T-helper 2 cell treated with Interferon-gamma antibody and Interleukin-4, amounts not matched to agents 5 μg/mL and 100 μg/mL, for 36 hours (primary cell): ENCODE measurements around the gene RHBDF2.
"Not testable (repeated sequence)": the region's sequence is repeated elsewhere in the genome, so short reads cannot be mapped to it uniquely, and the experiment has no call there.

Source experiments
- DNase-seq: peaks from one replicate; pipeline ENCODE4 v3.0.0; 2021; ENCODE audit warnings: low spot score
- H3K27ac Mint-ChIP-seq: one replicate; pipeline ENCODE4 v1.8.0; 2021; ENCODE audit warnings: mild to moderate bottlenecking, mixed read lengths
- H3K27me3 Mint-ChIP-seq: one replicate; pipeline ENCODE4 v1.8.0; 2021; ENCODE audit warnings: low read depth, mixed read lengths
- H3K36me3 Mint-ChIP-seq: one replicate; pipeline ENCODE4 v1.8.0; 2021; ENCODE audit warnings: low read depth, mixed read lengths
- H3K4me1 Mint-ChIP-seq: one replicate; pipeline ENCODE4 v1.8.0; 2021; ENCODE audit warnings: low read depth, mixed read lengths
- H3K4me3 Mint-ChIP-seq: one replicate; pipeline ENCODE4 v1.8.0; 2022; ENCODE audit warnings: mild to moderate bottlenecking, moderate library complexity, mixed read lengths
- H3K9me3 Mint-ChIP-seq: one replicate; pipeline ENCODE4 v1.8.0; 2021; ENCODE audit warnings: mixed read lengths

RHBDF2 gene

GRCh38 chr17:76533640-76534359, 32.6 kb upstream of the RHBDF2 start:
- not testable (repeated sequence) for H3K4me1 Mint-ChIP-seq, H3K27ac Mint-ChIP-seq, DNase-seq, H3K9me3 Mint-ChIP-seq, H3K36me3 Mint-ChIP-seq, H3K4me3 Mint-ChIP-seq
- H3K27me3 Mint-ChIP-seq, result peaks cover 25% of the 10 kb centered on the region

- no peak overlapping the region for H3K27ac Mint-ChIP-seq
- no peaks in the 10 kb centered on the region for H3K9me3 Mint-ChIP-seq
Observed at GRCh38 chr17:76532072-76532651, 30.9 kb upstream of the RHBDF2 start.

GRCh38 chr17:76531486-76532038, 30.3 kb upstream of the RHBDF2 start:
- no peaks in the 10 kb centered on the region for H3K9me3 Mint-ChIP-seq
- DNase-seq, result no peak
- peaks cover 4% of the 10 kb centered on the region for H3K4me1 Mint-ChIP-seq
- no peak overlapping the region for H3K27ac Mint-ChIP-seq
- H3K27me3 Mint-ChIP-seq, result peaks cover 19% of the 10 kb centered on the region
- no peaks in the 10 kb centered on the region for H3K36me3 Mint-ChIP-seq
- H3K4me3 Mint-ChIP-seq, result no peak overlapping the region

More at GRCh38 chr17:76532072-76532651, 30.9 kb upstream of the RHBDF2 start:
- Mint-ChIP-seq H3K36me3 (no peaks in the 10 kb centered on the region), H3K27me3 (peaks cover 22% of the 10 kb centered on the region), H3K4me1 (peaks cover 3% of the 10 kb centered on the region), H3K4me3 (no peak overlapping the region)
- no peak for DNase-seq

- Mint-ChIP-seq H3K27me3 (peaks cover 13% of the 10 kb centered on the region), H3K4me3 (no peak overlapping the region), H3K4me1 (peaks cover 4% of the 10 kb centered on the region), H3K36me3 (no peaks in the 10 kb centered on the region), H3K9me3 (no peaks in the 10 kb centered on the region), H3K27ac (no peak overlapping the region)
- DNase-seq, result no peak
Observed at GRCh38 chr17:76530811-76531485, 29.7 kb upstream of the RHBDF2 start.

- Mint-ChIP-seq H3K36me3 (no peaks in the 10 kb centered on the region), H3K9me3 (no peaks in the 10 kb centered on the region), H3K4me1 (peaks cover 4% of the 10 kb centered on the region), H3K4me3 (no peak overlapping the region), H3K27ac (no peak overlapping the region), H3K27me3 (peaks cover 7% of the 10 kb centered on the region)
- no peak for DNase-seq
Observed at GRCh38 chr17:76530095-76530723, 29.0 kb upstream of the RHBDF2 start.

- H3K27ac Mint-ChIP-seq, result no peak overlapping the region
- H3K4me1 Mint-ChIP-seq, result peaks cover 4% of the 10 kb centered on the region
- H3K4me3 Mint-ChIP-seq, result no peak overlapping the region
- DNase-seq, result no peak
- H3K27me3 Mint-ChIP-seq, result peaks cover 10% of the 10 kb centered on the region
- no peaks in the 10 kb centered on the region for H3K9me3 Mint-ChIP-seq
- H3K36me3 Mint-ChIP-seq, result no peaks in the 10 kb centered on the region
Observed at GRCh38 chr17:76529224-76530094, 28.2 kb upstream of the RHBDF2 start.

- Mint-ChIP-seq H3K27ac (no peak overlapping the region), H3K4me3 (no peak overlapping the region), H3K9me3 (no peaks in the 10 kb centered on the region), H3K27me3 (peaks cover 7% of the 10 kb centered on the region), H3K36me3 (no peaks in the 10 kb centered on the region), H3K4me1 (peaks cover 4% of the 10 kb centered on the region)
- DNase-seq, result no peak
Observed at GRCh38 chr17:76528528-76529223, 27.5 kb upstream of the RHBDF2 start.

GRCh38 chr17:76528156-76528527, 26.9 kb upstream of the RHBDF2 start:
- Mint-ChIP-seq H3K4me1 (peaks cover 5% of the 10 kb centered on the region), H3K4me3 (no peak overlapping the region), H3K27me3 (peaks cover 9% of the 10 kb centered on the region), H3K9me3 (no peaks in the 10 kb centered on the region), H3K36me3 (no peaks in the 10 kb centered on the region), H3K27ac (no peak overlapping the region)
- no peak for DNase-seq

GRCh38 chr17:76527430-76528111, 26.3 kb upstream of the RHBDF2 start:
- Mint-ChIP-seq H3K36me3 (no peaks in the 10 kb centered on the region), H3K9me3 (no peaks in the 10 kb centered on the region), H3K4me3 (no peak overlapping the region), H3K4me1 (peaks cover 10% of the 10 kb centered on the region), H3K27me3 (peaks cover 9% of the 10 kb centered on the region), H3K27ac (no peak overlapping the region)
- no peak for DNase-seq

GRCh38 chr17:76527016-76527415, 25.8 kb upstream of the RHBDF2 start:
- not testable (repeated sequence) for H3K4me1 Mint-ChIP-seq, H3K4me3 Mint-ChIP-seq, H3K27me3 Mint-ChIP-seq, DNase-seq, H3K9me3 Mint-ChIP-seq, H3K36me3 Mint-ChIP-seq, H3K27ac Mint-ChIP-seq

- not testable (repeated sequence) for H3K27ac Mint-ChIP-seq
Observed at GRCh38 chr17:76525513-76525833, 24.2 kb upstream of the RHBDF2 start.

GRCh38 chr17:76524598-76525512, 23.6 kb upstream of the RHBDF2 start:
- Mint-ChIP-seq H3K9me3 (no peaks in the 10 kb centered on the region), H3K27me3 (peaks cover 14% of the 10 kb centered on the region), H3K4me3 (no peak overlapping the region), H3K4me1 (peaks cover 10% of the 10 kb centered on the region), H3K36me3 (no peaks in the 10 kb centered on the region), H3K27ac (no peak overlapping the region)
- DNase-seq, result no peak

More at GRCh38 chr17:76525513-76525833, 24.2 kb upstream of the RHBDF2 start:
- H3K9me3 Mint-ChIP-seq, H3K4me1 Mint-ChIP-seq, DNase-seq, H3K36me3 Mint-ChIP-seq, H3K4me3 Mint-ChIP-seq: not testable (repeated sequence)
- H3K27me3 Mint-ChIP-seq, result peaks cover 14% of the 10 kb centered on the region
